H54 (cell line): ENCODE measurements around the gene ARID1B.

Source experiments
- DNase-seq: peaks from one replicate; pipeline ENCODE4 v3.0.0; 2011; ENCODE audit warnings: low spot score, mixed read lengths; ENCODE audit not compliant: insufficient read length
- FAIRE-seq: peaks from 3 replicates; lab custom pipeline; 2011; peaks lifted over from hg19 to GRCh38; lab: Jason Lieb, UNC
- POLR2A ChIP-seq: IDR thresholded peaks from 2 replicates; pipeline ENCODE4 v1.6.1; 2011; ENCODE audit warnings: low read depth, mild to moderate bottlenecking, low read length

The ARID1B gene

DNA sequence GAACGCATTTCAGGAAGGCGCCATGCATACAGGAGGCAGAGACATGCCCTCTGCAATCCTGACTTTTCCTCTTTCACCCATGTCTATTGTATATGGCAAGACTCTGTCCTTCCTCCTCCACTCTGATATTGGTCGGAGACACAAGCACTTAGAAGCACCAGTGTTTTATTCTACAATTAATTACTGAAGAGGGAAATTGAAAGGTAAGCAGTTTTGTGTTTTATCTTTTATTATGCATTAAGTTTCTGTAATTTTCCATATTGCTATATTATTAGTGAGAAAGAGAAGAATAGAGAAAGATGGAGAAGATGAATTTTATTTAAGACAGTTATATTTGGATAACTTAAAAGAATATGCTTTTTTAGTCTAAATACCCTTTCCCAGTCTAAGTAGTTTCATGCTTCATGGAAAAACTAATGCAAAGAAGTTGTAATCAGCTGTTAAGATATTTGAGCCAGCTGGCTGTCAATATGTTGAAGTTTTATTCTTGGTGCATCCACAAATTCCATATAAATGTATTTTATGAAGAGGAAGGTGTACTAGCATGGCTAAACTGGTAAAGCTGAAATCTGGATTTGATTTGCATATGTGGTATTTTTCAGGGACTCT is 13.6 kb downstream of the ARID1B start:
- no peak for TF ChIP-seq POLR2A
- FAIRE-seq (no peak), DNase-seq (no peak)

GRCh38 chr6:156791320-156791850 is 14.2 kb downstream of the ARID1B start:
- no peak for FAIRE-seq
- no peak for DNase-seq
- no peak for TF ChIP-seq POLR2A

GRCh38 chr6:156793200-156793599 is 16.0 kb downstream of the ARID1B start:
- FAIRE-seq, result no peak
- no peak for TF ChIP-seq POLR2A

DNA sequence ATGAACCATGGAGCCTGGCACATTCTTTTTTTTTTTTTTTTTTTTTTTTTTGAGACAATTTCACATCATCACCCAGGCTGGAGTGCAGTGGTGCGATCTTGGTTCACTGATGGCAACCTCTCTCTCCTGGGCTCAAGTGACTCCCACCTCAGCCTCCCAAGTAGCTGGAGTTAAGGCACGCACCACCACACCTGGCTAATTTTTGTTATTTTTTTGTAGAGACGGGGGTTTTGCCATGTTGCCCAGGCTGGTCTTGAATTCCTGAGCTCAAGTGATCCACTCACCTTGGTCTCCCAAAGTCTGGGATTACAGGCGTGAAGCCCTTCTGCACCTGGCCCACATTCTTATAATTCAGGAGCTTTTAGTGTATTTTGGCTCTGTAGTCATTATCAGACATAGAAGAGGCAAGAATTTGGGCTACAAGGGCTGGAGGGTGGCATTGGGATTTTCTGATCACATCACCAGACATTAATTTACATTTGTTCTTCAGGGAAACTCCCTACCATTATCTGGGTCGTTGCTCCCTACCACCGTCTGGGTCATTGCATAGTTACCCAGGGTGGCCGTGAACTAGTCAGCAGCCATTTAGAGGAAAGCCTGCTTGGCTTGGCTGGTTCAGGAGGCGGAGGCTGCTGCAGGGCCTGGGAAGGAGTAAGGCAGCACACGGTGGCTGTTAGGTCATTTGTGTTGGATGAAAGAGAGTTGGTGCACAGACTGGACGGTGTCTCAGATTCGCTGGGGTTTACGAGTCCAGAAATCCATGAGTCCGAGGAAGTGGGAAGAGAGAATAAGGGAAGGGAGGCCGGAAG is 17.6 kb downstream of the ARID1B start:
- FAIRE-seq, result no peak
- no peak for DNase-seq
- TF ChIP-seq POLR2A, result no peak

More at GRCh38 chr6:156793200-156793599, 16.0 kb downstream of the ARID1B start:
- DNase-seq, result no peak

- TF ChIP-seq POLR2A, result no peak
- FAIRE-seq (no peak), DNase-seq (no peak)
Observed at GRCh38 chr6:156795825-156796224, 18.6 kb downstream of the ARID1B start.

GRCh38 chr6:156796627-156797026 is 19.4 kb downstream of the ARID1B start:
- DNase-seq (no peak), FAIRE-seq (no peak)
- no peak for TF ChIP-seq POLR2A

DNA sequence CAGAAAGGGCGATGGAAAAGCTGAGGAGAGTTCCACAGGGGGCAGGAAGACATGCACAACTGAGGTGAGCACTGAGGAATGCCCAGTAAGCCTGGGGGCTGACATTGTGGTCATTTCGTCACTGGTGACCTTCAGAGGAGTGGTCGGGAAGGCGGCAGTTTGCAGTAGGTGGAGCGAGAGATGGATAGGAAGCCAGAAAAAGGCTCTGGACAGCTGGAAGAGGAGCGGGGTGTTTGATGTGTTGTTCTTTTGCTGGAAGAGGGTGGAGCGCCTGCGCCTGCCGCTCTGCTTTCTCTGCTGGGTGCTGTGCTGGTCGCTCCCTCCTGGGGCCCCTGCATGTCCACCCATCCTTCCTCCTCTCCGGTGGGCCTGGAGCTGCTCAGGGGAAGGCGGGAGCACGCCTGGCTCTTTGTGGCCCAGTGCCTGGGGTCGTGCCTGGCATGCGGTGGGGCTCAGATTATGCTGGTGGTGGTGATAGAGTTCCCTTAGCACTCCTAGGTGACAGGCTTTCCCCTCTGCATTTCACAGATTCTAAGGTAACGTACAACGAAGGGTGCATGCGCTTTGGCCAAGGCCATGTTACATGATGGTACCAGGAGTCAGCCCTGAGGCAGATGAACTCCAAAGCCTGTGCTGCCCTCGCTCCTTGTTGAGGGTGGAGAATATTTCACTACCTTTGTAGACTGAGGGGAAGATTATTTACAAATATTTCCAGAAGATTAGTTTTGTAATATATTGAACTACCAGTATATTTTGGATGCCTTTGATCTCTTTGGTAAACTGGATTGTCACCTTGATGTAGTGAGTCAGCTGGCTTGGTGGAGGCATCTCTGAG is 20.9 kb downstream of the ARID1B start:
- FAIRE-seq (no peak), DNase-seq (no peak)
- no peak for TF ChIP-seq POLR2A

DNA sequence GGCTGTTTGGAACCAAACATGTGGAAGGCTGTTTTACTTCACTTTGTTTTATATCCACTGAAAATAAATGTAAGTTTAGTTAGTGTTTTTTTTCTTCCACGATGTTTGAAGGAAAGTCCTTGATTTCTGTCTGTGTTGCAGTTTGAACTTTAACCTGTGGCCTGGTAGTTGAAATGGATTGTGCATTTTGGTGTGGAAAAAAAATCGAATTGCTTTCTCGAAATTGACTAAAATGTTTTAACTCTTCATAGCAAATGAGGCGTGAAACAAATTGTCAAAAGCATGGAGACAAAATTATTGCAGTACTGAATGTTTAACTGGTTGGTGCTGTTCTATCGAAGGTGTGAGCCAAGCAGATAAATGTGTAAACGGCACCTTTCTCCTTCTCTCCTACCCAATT is 24.5 kb downstream of the ARID1B start:
- no peak for TF ChIP-seq POLR2A
- FAIRE-seq, result no peak
- DNase-seq, result no peak

DNA sequence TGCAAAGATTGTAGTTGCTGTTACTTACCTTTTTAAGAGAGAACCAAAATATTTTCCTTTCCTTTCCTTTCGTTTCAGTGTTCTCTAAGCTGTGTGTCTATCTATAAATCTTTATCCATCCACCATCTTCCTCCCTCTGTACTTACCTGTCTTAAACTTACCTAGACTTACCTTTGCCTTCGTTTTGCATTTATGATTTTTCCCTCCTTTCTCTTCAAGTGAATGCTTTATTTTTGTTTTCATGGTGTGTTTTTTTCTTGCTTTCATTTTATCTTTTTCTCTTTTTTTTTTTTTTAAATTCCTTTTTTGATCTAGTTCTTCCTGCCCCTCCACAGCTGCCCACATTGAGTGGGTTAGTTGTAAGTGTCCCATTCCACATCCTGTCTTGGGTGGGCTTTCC is 26.2 kb downstream of the ARID1B start:
- DNase-seq, result no peak
- FAIRE-seq, result no peak
- TF ChIP-seq POLR2A, result no peak

- DNase-seq (no peak), FAIRE-seq (no peak)
- TF ChIP-seq POLR2A, result no peak
Observed at GRCh38 chr6:156804402-156804801, 27.2 kb downstream of the ARID1B start.

DNA sequence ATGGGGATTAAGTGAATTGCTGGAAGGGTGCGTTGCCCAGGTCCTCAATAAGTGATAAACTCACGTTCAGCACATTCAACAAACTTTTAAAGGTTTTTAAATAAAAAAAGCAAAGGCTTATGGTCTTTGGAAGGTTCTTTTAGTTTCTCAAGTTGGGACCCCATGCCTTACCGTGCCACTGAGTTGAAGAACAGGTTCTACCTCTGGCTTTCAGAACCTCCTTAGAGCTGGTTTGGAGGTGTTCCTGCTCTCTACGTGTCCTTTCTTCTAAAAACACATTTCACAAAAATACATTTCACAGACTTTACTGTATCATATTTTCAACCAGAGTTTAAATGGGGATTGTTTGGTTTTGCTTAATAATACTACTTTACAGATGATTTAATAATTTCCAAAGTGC is 29.0 kb downstream of the ARID1B start:
- TF ChIP-seq POLR2A, result no peak
- FAIRE-seq, result no peak
- no peak for DNase-seq

- DNase-seq, result no peak
- TF ChIP-seq POLR2A, result no peak
- FAIRE-seq, result no peak
Observed at GRCh38 chr6:156807028-156807427, 29.9 kb downstream of the ARID1B start.

- FAIRE-seq (no peak), DNase-seq (no peak)
- TF ChIP-seq POLR2A, result no peak
Observed at GRCh38 chr6:156807795-156808194, 30.6 kb downstream of the ARID1B start.

DNA sequence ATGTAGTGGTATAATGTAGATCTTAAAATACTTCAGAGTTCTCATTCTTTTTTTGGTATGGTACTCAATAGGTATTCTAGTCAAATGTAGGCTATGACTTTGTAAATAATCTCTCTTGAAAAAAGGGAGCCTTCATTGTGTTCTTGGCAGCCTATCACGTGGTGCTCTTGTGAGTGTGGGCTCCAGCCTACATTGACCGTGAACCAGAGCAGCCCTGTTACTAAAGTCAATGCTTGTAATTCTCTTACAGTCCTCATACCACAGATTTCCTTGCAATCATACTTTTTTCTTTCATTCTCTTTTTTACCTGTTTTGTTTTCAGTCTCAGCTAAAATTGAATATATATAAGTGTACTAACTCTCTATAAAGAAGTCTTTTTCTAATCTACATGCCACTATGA is 31.1 kb downstream of the ARID1B start:
- no peak for FAIRE-seq
- DNase-seq, result no peak
- TF ChIP-seq POLR2A, result no peak
